ENCODE results near the gene STAMBPL1. TPM values are rescaled to one million over a fixed set of nuclear protein-coding genes. Genes with fewer than 3 reads are reported as not detected.
A peak's percentile ranks its signal among the peaks of the same experiment; 100 is the strongest.

The STAMBPL1 gene
- total RNA-seq, 1 experiment from 2014 or later, result 9.0 TPM

DNA sequence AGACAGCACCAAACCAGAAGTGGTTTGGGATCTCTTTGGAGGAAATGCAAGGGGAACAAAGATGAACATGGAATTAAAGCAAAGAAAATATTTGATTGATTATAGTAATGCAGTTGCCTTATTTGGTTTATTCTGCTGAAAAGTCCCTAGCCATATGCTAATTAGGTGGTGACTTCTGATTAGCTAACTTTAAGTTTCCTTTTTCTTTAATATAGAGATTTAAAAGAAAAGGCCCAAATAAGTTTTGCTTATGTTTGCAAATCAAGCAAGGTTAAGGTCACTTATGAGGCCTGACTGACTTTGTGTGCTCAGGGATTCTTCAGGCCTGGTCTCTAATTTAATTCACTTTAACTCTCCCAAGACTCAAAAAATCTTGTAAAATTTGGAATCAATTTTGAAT lies 22.2 kb upstream of the STAMBPL1 start:
- no peak for DNase-seq (ENCODE audit: low spot score)

DNA sequence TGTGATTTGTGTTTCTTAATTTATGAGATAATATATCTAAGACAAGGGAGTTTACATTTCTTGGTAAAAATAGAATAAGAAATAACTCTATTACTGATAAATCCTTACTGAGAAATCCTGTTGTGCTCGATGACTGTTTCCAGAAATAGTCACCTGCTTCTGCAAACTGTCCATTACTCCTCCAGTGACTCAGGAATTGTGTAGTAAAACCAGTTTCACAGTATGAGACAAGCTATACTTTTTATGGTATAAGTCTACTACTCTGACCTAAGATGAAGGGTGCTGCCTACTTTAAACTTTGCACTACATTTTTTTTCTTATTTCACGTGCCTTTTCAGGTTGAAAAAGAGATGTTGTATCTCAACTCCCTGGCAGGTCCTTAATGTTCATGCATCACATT lies 21.6 kb upstream of the STAMBPL1 start:
- DNase-seq (ENCODE audit: low spot score), result no peak

DNA sequence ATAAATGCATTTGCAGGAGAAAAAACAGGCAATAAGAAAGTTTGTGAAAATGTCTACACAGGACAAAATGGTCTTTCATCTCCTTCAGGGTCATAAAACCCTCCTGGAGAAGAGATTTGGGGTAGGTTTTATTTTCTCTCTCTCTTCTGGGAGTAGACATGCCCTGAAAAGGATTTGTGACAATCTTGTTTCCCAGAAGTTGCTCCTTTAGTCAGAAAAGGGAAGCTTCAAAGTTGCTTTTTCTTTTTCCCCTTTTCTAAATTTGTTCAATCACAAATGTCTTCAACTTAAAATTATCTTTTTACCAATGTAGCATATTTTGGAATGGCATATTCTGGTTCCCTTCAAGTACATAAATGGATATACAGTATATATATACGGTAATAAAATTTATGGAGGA lies 19.0 kb upstream of the STAMBPL1 start:
- DNase-seq (ENCODE audit: low spot score), result no peak

DNA sequence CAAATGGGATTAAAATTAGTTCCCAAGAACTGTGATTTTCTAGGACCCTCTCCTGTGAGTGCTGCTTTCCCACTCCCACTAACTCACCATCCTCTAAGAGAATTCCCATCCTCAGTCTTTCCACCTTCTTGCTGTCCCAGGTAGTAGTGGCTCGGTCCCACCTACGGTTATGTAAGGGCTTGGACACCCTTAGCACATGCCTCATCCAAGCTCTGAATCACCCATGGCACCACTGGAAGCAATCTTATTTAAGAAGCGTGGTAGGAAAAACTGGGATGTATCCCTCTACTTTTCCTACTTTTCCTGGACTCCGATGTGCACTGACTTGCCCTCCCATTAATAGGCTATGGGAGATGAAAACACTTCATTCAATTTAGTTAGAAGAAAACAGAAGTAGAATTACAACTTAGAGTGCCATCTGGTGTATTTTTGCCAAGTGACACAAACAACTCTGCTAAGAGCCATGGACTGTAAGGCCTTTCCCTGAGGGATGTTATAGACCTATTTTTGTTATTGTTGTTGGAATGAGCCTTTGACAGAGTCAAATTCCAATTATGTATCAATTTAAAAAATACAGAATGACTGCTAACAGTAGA lies 14.7 kb upstream of the STAMBPL1 start:
- peak; percentile 9 for DNase-seq (ENCODE audit: low spot score)

DNA sequence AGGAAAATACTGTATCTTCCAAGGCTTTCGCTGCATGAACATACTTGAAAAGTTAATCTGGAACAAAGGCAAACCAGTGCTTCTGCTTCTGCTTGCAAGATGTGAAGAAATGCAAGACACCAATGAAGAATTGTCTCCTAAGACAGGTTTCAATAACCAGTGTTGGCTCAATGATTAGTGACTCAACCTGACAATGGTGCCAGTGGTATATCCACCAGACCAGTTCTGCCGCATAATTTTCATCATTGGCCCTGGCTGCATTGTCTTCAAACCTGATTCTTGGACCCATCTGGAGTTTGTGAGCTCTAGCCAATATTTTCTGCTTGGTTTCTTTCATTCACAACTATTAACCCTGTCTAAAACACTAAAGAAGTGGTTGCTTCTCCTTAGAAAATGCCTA lies 13.6 kb upstream of the STAMBPL1 start:
- DNase-seq (ENCODE audit: low spot score), result no peak

DNA sequence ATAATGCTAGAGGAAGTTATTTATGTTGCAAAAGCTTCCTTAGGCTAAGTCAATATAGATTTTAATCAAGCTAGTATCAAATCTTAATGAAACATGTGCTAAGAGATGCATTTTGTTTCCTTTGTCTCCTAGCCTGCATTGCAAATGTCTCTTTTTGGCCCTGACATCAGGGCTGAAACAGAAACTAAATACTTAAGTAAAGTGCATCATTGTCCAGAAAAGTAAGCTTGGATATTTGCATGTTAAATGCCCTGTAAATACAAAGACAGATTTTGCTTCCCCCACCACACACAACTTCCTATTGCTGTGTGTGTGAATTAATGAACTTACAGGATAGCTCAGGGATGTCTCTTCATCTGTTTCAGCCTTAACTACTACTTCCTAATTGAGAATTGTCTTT lies 10.0 kb upstream of the STAMBPL1 start:
- no peak for DNase-seq (ENCODE audit: low spot score)

DNA sequence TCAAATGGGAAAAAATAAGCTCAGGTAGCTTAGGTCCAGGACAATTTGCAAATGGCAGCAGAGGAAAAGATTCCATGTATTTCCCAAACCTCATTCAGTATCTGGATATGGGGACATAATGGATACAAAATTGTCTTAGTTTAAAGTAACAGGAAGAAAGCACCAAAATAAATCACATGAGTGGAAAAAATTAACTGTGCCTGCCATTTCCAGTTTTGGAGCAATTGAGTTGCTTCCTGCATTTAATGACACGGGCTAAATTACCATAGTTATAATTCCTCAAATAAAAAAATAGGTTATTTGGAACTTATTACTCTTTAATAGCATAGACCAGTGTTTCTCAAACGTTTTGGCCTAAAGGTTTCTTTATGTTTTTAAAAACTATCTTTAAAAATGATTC lies 6.3 kb upstream of the STAMBPL1 start:
- DNase-seq (ENCODE audit: low spot score), result no peak

DNA sequence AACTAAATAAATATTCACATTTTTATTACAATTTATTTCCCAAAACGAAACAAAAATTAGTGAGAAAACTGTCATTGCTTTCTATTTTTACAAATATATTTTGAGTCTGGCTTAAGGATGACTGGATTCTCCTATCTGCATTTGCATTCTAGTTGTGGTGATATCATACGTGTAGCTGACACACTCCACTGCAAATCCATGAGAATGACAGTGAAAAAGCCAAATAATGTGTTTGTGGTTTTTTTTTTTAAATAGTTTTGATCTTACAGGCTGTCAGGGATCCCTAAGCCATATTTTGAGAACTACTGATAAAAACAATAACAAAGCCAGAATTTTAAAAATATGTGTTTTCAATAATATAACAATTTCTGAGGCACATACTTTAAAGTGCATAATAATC lies 5.8 kb upstream of the STAMBPL1 start:
- no peak for DNase-seq (ENCODE audit: low spot score)

DNA sequence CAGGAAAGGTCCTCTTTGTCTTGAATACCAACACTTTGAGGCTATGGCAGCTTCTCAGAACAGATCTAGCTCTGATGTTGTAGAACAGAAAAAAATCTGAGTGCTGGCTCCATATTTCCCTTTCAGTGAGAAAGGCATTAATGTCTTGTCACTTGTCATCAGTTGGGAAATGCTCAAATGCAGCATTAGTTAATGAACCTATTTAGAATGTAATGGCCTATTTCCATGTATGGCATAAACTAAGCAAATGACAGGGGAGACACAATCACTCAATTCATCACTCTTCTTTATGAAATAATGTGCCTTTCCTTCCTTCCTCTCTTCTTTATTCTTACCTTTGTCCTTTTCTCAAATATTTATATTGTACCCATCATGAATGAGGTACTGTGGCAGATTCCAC lies 5.0 kb upstream of the STAMBPL1 start:
- no peak for DNase-seq (ENCODE audit: low spot score)

DNA sequence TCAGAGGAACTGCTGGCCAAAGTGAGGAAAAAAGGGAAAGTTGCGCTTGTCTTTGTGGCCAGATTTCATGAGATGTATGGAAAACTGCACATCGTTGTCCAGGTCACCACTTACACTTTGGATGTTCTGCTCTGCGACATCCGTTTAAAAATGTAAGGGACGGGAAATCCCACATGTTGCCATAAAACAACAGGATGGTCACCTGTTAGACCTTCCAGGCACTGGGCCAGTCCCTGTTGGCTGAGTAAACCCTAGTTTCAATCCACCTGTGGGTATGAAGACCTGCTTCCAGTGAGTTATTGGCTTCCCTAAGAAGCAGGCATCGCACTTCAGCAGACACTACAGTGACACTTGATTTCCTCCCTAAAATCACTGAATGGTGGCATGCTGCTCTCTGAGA lies 2.7 kb upstream of the STAMBPL1 start:
- no peak for DNase-seq (ENCODE audit: low spot score)

DNA sequence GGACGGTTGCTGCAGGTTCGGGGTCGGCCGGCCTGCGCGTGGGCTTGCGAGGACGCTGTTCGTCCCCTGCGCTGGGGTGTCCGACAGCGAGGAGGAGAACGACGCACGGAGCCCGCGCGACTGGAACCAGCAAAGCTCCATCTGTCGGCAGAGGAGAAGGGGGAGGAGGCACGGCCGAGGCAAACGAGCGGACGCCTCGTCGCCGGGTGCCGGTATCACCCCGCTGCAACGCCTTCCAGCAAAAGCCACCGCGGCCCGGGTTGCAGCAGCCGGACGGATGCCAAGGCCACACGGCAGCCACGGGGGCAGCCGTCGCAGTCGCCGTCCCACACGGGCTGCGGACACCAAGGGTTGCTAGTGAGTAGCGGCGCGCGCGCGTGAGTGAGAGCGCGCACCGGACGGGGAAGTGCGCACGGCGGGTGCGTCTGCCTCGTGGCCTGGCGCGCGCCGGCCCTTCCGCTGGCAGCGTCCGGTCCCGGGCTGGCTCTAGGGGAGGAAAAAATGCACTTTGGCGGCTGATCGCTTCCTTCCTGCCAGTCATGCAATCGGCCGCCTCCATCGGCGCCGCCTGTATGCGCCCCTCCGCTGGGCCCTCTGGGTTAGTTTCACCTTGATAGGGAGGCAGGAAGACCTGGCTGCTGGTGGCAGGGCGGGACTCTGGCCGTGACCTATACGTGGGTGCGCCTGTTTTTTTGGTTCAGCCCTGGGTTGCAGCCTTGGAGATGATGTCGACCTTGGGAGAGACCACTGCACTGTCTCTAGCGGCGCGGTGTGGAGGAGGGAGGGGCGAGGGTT lies 434 bp downstream of the STAMBPL1 start:
- DNase-seq (ENCODE audit: low spot score), result peak; percentile 65

DNA sequence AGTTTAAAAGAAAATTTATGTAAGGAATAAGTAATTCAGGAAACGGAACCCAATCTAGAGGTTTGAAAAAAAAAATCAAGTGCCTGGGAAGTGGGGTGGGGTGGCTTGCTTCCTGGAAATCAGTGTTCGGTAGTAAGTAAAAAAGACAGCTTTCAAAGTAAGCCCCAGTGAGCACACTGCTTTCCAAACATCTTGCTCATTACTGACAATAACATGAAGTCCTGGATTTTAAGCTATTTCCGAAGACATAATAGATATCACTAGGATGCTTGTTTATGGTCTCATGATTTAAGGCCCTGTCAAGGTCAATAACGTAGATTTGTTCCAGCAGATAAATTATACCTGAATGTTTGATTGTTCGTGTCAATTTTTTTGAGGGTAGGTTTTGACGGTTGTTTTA lies 1.3 kb downstream of the STAMBPL1 start:
- DNase-seq (ENCODE audit: low spot score), result no peak

DNA sequence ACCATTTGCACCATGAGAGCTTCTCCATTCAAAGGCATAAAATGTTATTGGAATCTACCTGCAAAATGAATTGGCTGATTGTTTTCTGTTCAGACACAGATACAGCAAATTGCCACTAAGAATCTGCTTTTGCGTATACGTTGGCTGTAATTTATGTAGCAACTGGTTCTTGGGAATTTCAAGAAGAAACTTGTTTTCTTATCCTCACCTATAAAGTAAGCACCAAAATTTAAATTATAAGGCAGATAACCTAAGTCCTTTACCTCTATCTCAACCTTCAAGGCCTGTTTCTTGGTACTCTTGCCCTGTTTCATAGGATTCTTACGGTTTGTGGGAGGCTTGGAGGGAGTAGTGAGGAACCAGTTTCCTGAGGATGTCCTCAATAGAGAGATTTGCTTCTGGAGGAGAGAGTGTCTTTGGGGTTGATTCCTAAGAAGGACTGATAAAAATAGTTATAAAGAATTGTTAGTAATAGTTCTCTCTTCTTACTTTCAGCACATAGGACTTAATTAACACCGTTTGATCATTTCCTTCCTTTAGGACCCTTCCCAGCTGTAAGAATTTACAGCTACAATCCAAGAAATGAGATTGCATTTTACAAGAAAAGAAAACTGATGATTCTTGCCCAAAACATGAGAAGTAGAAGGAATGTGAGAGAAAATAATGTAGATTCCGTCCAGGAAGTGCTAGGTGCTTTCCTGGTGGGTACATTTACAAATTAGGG lies 2.0 kb downstream of the STAMBPL1 start:
- no peak for DNase-seq (ENCODE audit: low spot score)

DNA sequence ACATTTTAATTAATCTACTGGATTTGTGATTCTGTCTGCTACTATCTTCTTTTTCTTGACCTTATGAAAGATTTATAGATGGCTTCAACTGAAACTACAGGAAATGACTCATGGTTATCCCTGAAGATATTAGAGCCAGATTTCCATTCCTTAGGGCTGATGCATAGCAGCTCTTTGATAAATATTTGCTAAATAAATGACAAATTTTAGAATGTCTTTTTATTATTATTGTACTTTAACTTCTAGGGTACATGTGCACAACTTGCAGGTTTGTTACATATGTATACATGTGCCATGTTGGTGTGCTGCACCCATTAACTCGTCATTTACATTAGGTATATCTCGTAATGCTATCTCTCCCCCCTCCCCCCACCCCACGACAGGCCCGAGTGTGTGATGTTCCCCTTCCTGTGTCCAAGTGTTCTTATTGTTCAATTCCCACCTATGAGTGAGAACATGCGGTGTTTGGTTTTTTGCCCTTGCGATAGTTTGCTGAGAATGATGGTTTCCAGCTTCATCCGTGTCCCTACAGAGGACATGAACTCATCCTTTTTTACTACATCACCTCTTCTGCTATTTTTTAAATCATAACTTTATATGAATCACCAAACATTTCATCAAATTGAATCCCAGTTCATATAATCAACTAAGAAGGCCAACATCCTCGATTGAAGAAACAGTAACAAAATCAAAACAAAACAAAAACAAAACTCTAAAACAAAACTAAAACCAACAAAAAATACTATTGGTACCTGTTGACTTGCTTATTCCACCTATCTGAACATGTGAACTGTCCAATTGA lies 2.8 kb downstream of the STAMBPL1 start:
- peak; percentile 31 for DNase-seq (ENCODE audit: low spot score)

DNA sequence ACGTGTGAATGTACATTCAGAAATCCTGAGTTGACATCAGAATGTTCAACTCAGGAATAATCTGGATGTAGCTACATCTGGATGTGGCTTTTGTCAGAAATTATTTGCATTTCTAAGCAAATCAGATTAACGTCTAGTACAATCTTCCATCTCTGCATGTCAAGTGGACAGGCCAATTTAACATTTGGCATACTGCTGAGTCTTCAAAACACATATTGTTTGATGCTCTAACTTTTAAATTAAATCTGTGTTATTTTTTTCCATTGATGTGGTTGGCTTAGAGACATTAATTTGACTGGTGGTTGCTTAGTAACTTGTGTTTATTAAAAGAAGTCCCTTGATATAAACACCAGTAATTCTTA lies 3.4 kb downstream of the STAMBPL1 start:
- DNase-seq (ENCODE audit: low spot score), result no peak

DNA sequence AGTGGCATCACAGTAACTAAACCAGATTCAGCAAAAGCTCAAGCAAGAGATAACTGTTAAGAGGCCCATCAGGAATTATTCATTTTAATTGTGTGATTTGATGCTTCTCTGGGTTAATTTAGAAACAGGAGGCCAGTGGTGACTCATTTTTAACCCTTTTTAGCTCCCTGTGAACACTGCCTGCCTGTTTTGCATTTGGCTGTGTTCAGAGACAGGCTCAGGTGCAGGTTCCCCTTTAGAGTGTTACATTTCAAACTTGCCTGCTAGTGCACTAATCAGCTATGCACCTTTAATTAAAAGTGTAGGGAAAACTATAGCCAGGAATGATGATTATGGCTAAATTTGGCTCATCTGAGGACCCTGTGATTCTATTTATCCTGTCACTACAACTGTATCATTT lies 6.5 kb downstream of the STAMBPL1 start:
- DNase-seq (ENCODE audit: low spot score), result no peak

DNA sequence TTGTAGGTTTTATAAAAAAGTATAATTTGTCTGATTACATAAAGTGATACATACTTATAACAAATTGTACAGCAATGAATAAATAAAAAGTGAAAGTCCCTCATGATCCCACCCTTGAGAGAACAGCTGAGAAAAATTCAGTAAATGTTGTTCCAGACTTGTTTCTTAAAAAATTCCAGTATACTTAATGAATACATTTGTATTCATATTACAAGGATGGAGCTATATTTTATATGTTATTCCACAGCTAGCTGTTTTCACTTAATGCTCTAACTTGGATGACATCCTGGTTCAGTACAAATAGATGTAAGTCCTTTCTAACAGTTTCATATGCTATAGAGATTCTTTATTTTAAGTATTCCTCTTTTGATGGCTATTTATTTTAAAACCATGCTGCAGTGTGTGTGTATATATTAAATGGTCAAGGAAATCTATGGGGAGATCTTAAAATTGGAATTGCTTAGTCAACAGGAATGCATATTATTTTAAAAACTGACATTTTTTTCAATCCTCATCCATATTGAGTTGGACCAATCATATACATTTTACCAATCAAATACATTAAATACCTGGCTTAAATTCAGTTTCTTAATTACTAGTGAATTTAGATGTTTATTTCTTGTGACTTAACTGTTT lies 8.9 kb downstream of the STAMBPL1 start:
- no peak for DNase-seq (ENCODE audit: low spot score)

DNA sequence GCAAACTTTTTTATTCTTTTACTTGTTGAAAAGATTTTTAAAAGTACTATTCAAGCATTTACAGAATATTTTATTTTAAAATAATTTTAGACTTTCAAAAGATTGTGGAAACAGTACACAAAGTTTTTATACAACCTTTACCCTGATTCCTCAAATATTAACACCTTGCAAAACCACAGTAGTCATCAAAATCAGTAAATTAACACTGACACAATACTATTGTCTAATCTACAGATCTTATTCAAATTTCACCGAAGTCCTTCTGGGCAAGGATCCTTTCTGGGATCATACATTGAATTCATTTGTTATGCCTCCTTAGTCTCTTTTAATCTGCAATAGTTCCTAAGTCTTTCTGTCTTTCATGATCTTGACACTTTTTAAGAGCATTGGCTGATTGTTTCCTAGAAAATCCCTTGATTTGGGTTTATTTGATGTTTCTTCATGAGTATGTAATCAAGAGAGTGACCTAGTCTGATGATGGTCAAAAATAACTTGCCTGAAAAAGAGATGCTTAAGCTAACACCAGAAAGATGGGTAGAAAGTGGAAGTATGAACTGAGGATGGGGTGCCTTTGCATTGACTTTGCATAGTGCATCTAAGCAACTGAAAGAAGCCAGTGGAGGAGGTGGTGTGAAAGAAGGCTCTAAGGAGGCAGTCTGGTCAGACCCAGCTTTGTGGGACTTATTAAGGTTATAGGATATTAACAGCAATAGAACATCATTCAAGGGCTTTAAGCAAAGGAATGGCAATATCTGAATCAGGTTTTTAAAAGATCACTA lies 9.7 kb downstream of the STAMBPL1 start:
- no peak for DNase-seq (ENCODE audit: low spot score)

DNA sequence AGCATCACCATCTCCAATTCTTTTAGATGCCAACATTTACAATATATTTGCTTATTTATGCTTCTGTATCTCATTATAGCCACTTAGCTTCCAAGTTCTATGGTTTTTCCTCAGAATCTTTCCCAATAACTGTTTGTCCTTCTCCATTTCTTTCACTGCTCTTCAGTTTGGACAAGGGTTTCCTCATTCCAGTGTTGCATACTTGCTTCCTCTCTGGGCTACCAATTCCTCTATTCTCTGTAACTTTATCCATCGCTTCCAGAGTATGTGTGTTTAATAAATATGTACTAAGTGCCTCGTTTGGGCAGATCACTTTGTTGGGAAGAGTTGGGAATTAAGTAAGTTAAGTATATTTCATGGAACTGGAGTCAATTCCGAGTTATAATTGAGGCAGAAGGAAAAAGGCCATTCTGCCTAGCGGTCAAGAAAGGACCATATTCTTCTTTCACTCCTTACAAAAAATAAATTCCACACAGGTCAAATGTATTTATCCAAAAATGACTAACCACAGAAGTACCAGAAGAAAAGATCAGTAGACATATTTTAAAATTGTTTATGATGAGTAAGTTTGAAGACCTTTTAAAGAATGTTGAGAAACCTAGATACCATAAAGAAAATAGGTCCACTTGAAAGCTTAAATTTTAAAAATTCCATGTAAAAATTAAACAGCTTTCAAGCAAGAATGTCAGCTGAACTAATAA lies 10.8 kb downstream of the STAMBPL1 start:
- DNase-seq (ENCODE audit: low spot score), result no peak

DNA sequence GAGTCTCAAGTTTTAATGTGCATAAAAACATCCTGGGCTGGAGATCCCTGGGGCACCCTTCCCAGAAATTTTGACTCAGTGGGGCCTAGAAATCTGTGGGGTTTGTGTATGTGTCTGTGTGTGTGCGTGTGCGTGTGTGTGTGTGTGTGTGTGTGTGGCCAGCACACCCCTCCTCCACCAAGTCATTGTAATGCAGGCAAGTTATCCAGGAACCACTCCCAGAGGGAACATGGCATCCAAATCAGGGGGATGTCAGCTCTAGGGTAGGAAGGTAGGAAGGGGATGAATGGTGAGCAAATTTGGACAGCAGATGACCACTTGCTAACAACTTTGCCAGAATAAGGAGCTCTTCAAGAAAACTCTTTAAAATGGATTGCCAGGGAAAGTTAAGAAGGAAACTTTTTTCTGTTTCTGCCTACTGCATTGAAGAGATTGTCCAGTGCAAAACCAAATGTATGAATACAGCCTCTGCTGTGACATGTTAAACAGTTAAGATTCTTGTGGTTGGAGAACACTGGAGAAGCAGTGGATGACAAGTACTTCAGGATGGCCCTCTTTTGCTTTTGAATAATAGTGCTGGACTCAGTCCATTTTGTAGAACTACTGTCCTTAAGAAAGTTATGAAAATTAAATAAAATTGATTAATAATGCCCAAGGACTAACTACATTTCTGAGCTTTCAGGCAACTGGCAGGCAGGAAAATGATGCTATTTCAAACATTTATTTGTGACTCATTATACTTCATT lies 12.3 kb downstream of the STAMBPL1 start:
- no peak for DNase-seq (ENCODE audit: low spot score)

Data from H4 (cell line).